PC-3 (cell line): ENCODE results near the gene UGT2B28. TPM values are rescaled to one million over a fixed set of nuclear protein-coding genes. Genes with fewer than 3 reads are reported as not detected.
A peak's percentile ranks its signal among the peaks of the same experiment; 100 is the strongest.
"Not testable (repeated sequence)": the region's sequence is repeated elsewhere in the genome, so short reads cannot be mapped to it uniquely, and the experiment has no call there.

Experiments used
- ATAC-seq: fragments of 200-7000 bp; cut with Tn5 transposase; 2 replicates; pipeline ENCODE4 v1.9.1; 2020; ENCODE audit warnings: mild to moderate bottlenecking, moderate library complexity
- BruUV-seq: library from RNA; stranded (reverse); fragments of 400-500 nt; replicated peaks from 2 replicates; lab custom pipeline; 2021; lab: Mats Ljungman, UMichigan
- CTCF ChIA-PET: fragments of 300-600 bp; sonication (Branson Sonifier 250); formaldehyde crosslinking; loops from one replicate; lab custom pipeline; 2022; ENCODE audit warnings: antibody characterized with exemption; lab: Charles Lee
- POLR2A ChIA-PET: fragments of 300-600 bp; sonication (Branson Sonifier 250); formaldehyde crosslinking; loops from one replicate; lab custom pipeline; 2022; ENCODE audit warnings: antibody characterized with exemption; ENCODE audit not compliant: unreplicated experiment; lab: Charles Lee
- DNase-seq: peaks from one replicate; pipeline ENCODE4 v3.0.0-alpha.2; 2015
- H2AFZ ChIP-seq: fragments of 300-600 bp; sonication (generic); 2 replicates; pipeline ENCODE4 v1.6.0; 2016; ENCODE audit warnings: antibody characterized with exemption, low read length
- H3F3A ChIP-seq: fragments of 300-600 bp; sonication (generic); one replicate; pipeline ENCODE4 v1.6.0; 2017; ENCODE audit warnings: antibody characterized with exemption, low read length, control low read depth, mild to moderate bottlenecking; ENCODE audit not compliant: unreplicated experiment
- H3K27ac ChIP-seq: fragments of 300-600 bp; sonication (generic); 2 replicates; pipeline ENCODE4 v1.5.1; 2016; ENCODE audit warnings: mild to moderate bottlenecking, low read length
- H3K27me3 ChIP-seq: fragments of 300-600 bp; sonication (generic); 2 replicates; pipeline ENCODE4 v1.6.1; 2016; ENCODE audit warnings: low read length, mixed read lengths
- H3K36me3 ChIP-seq: fragments of 300-600 bp; sonication (generic); 2 replicates; pipeline ENCODE4 v1.6.1; 2016; ENCODE audit warnings: low read depth, mixed run types, low read length, mixed read lengths
- H3K4me1 ChIP-seq: fragments of 300-600 bp; sonication (generic); 2 replicates; pipeline ENCODE4 v1.5.1; 2016; ENCODE audit warnings: low read length; ENCODE audit not compliant: insufficient read depth
- H3K4me2 ChIP-seq: fragments of 300-600 bp; sonication (generic); 2 replicates; pipeline ENCODE4 v1.6.0; 2016; ENCODE audit warnings: low read length
- H3K4me3 ChIP-seq: fragments of 300-600 bp; sonication (generic); 2 replicates; pipeline ENCODE4 v1.5.1; 2016; ENCODE audit warnings: mild to moderate bottlenecking, low read length, mixed read lengths
- H3K79me2 ChIP-seq: fragments of 300-600 bp; sonication (generic); 2 replicates; pipeline ENCODE4 v1.6.1; 2017; ENCODE audit warnings: low read length, mixed read lengths
- H3K9ac ChIP-seq: fragments of 300-600 bp; sonication (generic); 2 replicates; pipeline ENCODE4 v1.6.0; 2016; ENCODE audit warnings: mild to moderate bottlenecking, low read length
- H3K9me2 ChIP-seq: fragments of 300-600 bp; sonication (generic); replicated peaks from 2 replicates; pipeline ENCODE4 v1.6.1; 2016; ENCODE audit warnings: mixed run types, low read length, mixed read lengths
- H3K9me3 ChIP-seq: fragments of 300-600 bp; sonication (generic); 2 replicates; pipeline ENCODE4 v1.6.1; 2016; ENCODE audit warnings: low read length, mixed read lengths
- H4K20me1 ChIP-seq: fragments of 300-600 bp; sonication (generic); 2 replicates; pipeline ENCODE4 v1.6.1; 2016; ENCODE audit warnings: low read length, mixed read lengths
- intact Hi-C: fragments of 100-400 bp; cut with micrococcal nuclease; formaldehyde crosslinking; loops from 2 replicates; pipeline ENCODE4 v1.9.0; 2023
- total RNA-seq: library from RNA; depleted of rRNA; stranded (reverse); fragments of >200 nt; gene quantifications from 2 replicates; pipeline ENCODE4 v1.2.3, GENCODE V29; 2014

Gene UGT2B28
- total RNA-seq, 1 experiment from 2014 or later, result not detected

- DNase-seq, H3K4me1 ChIP-seq, H2AFZ ChIP-seq, BruUV-seq, POLR2A ChIA-PET, H3K79me2 ChIP-seq, H3K9me2 ChIP-seq, H3K4me3 ChIP-seq, H3K27ac ChIP-seq, intact Hi-C loops, H3K4me2 ChIP-seq, H4K20me1 ChIP-seq, H3K27me3 ChIP-seq, ATAC-seq, CTCF ChIA-PET, H3K9ac ChIP-seq, H3K9me3 ChIP-seq, H3K36me3 ChIP-seq, H3F3A ChIP-seq: not testable (repeated sequence)
These were observed 37.6 kb upstream of the UGT2B28 start for GRCh38 chr4:69242562-69243240.

- H3K4me1 ChIP-seq, H3K4me3 ChIP-seq, BruUV-seq, H3K9ac ChIP-seq, DNase-seq, intact Hi-C loops, ATAC-seq, H2AFZ ChIP-seq, POLR2A ChIA-PET, H3K36me3 ChIP-seq, H3K79me2 ChIP-seq, H3K27ac ChIP-seq, H3F3A ChIP-seq, H4K20me1 ChIP-seq, H3K27me3 ChIP-seq, H3K4me2 ChIP-seq, H3K9me2 ChIP-seq, H3K9me3 ChIP-seq, CTCF ChIA-PET: not testable (repeated sequence)
These were observed 29.4 kb upstream of the UGT2B28 start for GRCh38 chr4:69250884-69251283.

- H3K4me3 ChIP-seq, H3K79me2 ChIP-seq, CTCF ChIA-PET, intact Hi-C loops, H3K27me3 ChIP-seq, DNase-seq, H3K36me3 ChIP-seq, H3F3A ChIP-seq, H3K4me2 ChIP-seq, H3K9me3 ChIP-seq, H3K4me1 ChIP-seq, H4K20me1 ChIP-seq, POLR2A ChIA-PET, H3K9me2 ChIP-seq, H3K27ac ChIP-seq, ATAC-seq, H2AFZ ChIP-seq, H3K9ac ChIP-seq, BruUV-seq: not testable (repeated sequence)
These were observed 27.0 kb upstream of the UGT2B28 start for GRCh38 chr4:69253147-69253772.

- H3K9ac ChIP-seq, H3K9me3 ChIP-seq, BruUV-seq, intact Hi-C loops, H3K4me3 ChIP-seq, H3K27me3 ChIP-seq, H3K4me2 ChIP-seq, H2AFZ ChIP-seq, H3K79me2 ChIP-seq, H3F3A ChIP-seq, DNase-seq, H3K4me1 ChIP-seq, ATAC-seq, H4K20me1 ChIP-seq, H3K9me2 ChIP-seq, H3K27ac ChIP-seq, CTCF ChIA-PET, POLR2A ChIA-PET, H3K36me3 ChIP-seq: not testable (repeated sequence)
These were observed 11.7 kb upstream of the UGT2B28 start for GRCh38 chr4:69268612-69269011.

- H3K9me3 ChIP-seq, H3F3A ChIP-seq, H3K4me3 ChIP-seq, CTCF ChIA-PET, BruUV-seq, DNase-seq, H3K9me2 ChIP-seq, H3K9ac ChIP-seq, H3K27ac ChIP-seq, H4K20me1 ChIP-seq, ATAC-seq, H3K79me2 ChIP-seq, H3K4me2 ChIP-seq, intact Hi-C loops, H3K27me3 ChIP-seq, POLR2A ChIA-PET, H3K4me1 ChIP-seq, H3K36me3 ChIP-seq, H2AFZ ChIP-seq: not testable (repeated sequence)
These were observed 16.1 kb downstream of the UGT2B28 start for GRCh38 chr4:69296356-69296755.

DNA sequence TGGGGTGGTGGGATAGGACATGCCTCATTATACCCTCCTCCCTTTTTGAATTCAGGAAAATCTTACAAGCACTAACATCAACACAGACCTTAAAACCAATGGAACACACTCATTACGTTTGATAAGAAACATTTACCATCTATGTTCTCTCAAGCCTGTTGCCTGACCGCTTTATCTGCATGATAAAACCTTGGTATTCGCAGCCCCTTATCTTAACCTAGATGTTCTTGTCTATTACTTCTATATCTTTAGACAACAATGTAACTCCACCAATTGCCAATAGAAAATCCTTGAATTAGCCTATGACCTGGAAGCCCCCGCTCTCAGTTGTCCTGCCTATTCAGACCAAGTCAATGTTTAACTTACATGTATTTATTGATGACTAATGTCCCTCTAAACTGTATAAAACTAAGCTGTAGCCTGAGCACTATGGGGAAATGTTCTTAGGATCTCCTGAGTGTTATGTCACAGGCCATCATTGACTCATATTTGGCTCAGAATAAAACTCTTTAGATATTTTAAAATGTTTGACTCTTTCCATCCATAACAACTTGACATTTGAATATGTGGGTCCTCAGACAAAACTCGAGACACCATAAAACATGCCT is 28.3 kb downstream of the UGT2B28 start:
- H3K9me2 ChIP-seq, H3K27ac ChIP-seq, POLR2A ChIA-PET, H3K36me3 ChIP-seq, CTCF ChIA-PET, BruUV-seq, H3K4me2 ChIP-seq, H3F3A ChIP-seq, H3K27me3 ChIP-seq, H2AFZ ChIP-seq, intact Hi-C loops, H3K4me3 ChIP-seq, H3K9ac ChIP-seq, H4K20me1 ChIP-seq, H3K4me1 ChIP-seq, H3K9me3 ChIP-seq, H3K79me2 ChIP-seq: not testable (repeated sequence)
- ATAC-seq, result peak; percentile 65; the same call in 1 of the 2 replicates
- peak; percentile 5 for DNase-seq
